DND-41 (cell line): ENCODE results near the gene ENPP4.

Experiments used
- CTCF ChIP-seq: IDR thresholded peaks from 2 replicates; pipeline ENCODE4 v1.5.1; 2012; ENCODE audit warnings: borderline replicate concordance, low read length, moderate library complexity, mild to moderate bottlenecking; ENCODE audit not compliant: poor library complexity, severe bottlenecking; ENCODE audit errors: extremely low read depth
- EZH2 ChIP-seq: IDR thresholded peaks from 3 replicates; pipeline ENCODE4 v1.6.1; 2012; ENCODE audit warnings: borderline replicate concordance, low read depth, mild to moderate bottlenecking, moderate library complexity, low read length, inconsistent platforms; ENCODE audit not compliant: severe bottlenecking

GRCh38 chr6:46190889-46191288 lies 61.1 kb downstream of the ENPP4 start:
- TF ChIP-seq CTCF (no peak), EZH2 (no peak)
